HG03354 (cell line): Measurements from ENCODE around the gene SH2D2A.
A peak's percentile ranks its signal among the peaks of the same experiment; 100 is the strongest.

Experiments used
- ATAC-seq: cut with Tn5 transposase; IDR thresholded peaks from one replicate; pipeline ENCODE4 v1.9.1; 2021; ENCODE audit warnings: mild to moderate bottlenecking; ENCODE audit not compliant: unreplicated experiment, poor library complexity, severe bottlenecking

SH2D2A gene

GRCh38 chr1:156832434-156832833, 15.8 kb upstream of the SH2D2A start:
- ATAC-seq, result no peak

DNA sequence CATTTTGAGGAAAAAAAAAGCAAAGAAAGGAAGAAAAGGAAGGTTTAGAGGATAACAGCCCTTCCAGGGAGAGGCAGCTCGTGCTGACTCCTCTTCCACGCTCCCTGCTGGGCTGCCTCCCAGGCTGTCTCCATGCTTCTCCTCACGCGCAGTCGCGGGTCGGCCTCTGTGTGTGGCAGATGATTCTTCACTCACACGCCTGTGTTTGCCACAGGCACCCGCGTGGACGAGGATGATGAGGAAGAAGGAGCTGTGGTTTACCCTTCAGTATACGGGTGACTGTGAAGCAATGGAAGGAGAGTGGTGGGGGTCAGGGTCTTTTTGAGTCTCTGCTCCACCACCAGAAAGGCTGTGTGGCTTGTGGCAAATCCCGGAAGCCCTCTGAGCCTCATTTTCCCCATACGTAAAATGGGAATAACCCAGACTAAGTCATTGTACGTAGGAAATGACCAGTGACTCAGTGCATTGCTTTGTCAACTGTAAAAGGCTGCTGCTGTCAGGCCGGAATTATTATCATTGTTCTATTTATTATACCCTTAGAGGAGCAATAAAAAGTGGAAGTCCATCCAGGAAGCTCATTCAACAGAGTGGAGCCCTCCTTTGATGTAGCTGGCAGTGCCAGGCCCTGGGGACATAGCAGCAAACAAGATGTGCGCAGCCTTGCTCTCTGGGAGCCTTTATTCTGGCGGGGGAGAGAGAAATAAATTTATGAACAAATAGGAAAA, 11.9 kb upstream of the SH2D2A start:
- ATAC-seq, result no peak

- ATAC-seq, result no peak
Measured at GRCh38 chr1:156826630-156827029, 10.0 kb upstream of the SH2D2A start.

DNA sequence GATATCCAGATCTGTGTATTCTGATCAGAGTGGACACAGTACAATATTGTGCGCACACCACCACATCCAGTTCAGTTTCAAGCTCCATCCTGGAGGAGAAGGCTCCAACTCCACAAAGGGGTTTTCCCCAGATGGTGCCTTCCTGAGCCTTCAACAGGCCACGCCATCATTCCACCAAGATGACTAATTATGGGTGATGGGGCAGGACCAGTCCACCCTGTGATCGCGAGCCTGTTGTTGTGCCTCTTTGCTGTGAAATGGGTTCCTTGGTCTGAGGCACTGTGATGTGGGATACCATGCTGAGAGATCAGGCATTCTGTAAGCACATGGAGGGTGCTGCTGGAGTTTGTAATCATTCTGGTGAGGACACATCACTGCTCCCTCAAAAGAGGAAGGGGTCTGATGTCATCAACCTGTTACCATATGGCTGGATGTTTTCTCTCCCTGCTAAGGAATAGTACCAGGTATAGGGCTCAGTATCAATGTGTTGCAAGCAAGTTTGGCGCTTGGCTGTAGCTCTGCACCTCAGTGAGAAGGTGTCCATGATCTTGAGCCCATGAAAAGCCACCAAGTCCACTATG, 6.7 kb upstream of the SH2D2A start:
- no peak for ATAC-seq

GRCh38 chr1:156822680-156823079, 6.0 kb upstream of the SH2D2A start:
- ATAC-seq, result no peak

GRCh38 chr1:156821801-156822200, 5.2 kb upstream of the SH2D2A start:
- no peak for ATAC-seq

- no peak for ATAC-seq
Measured at GRCh38 chr1:156815961-156816422, 656 bp downstream of the SH2D2A start.

DNA sequence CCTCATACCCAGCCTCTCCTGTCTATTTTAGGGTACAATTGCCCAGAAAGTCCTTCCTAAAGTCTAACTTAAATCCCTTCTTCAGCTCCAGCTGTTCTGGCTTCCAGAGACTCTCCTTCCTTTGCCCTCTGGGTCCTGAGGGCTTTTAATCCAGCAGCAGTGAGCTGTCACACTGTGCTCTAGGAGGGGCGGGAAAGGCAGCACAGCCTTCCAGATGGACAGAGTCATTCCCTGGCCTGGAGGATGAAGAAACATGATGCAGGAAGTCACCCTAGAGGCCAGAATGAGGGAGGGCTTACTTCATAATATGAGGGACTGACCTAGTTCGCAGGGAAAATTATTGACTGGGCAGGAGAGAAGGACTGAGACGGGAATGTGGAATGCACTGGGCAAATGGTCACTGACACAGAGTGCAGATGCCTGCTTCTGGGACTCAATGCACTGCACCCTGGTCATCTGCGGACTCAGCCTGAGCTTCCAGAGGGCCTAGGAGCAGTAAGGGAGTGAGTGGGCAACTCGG, 1.3 kb downstream of the SH2D2A start:
- ATAC-seq, result no peak

- no peak for ATAC-seq
Measured at GRCh38 chr1:156814571-156815260, 1.9 kb downstream of the SH2D2A start.

DNA sequence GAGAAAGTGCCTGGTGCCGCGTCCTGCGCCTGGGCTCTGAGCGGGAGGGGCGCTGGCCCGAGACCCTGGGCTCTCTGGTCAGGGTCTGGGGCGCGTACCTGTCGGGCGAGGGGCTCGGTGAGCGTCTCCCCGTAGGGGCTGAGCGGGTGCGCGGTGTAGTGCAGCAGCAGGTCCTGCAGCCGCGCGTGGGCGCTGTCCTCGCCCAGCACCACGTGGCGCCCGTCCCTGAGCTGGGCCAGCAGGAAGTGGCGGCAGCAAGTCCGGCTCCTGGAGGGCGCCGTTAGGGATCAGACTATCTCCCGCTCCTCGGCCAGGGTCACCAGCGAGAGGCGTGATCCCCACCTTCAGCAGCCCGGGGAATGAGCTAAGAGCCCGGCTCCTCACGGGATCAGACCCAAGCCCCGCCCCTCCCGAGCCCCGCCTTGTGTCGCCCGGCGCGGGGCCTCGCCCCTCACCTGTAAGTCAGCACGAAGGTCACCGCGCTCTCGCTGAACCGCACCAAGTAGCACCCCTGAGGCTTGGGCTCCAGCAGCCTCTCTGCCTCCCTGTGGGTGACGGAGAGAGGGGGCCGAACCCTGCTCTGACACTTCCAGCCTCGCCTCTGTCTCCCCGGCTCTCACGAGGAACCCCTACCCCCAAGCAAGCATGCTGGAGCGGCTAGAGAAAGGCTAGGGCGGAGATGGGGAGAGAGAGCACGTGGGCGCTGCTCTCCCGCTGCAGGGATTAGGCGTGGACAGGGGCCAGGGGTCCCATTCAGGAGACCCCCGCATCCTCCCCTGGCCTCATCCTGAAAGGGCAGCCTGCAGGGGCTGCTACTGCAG, 2.7 kb downstream of the SH2D2A start:
- peak; percentile 48 for ATAC-seq

DNA sequence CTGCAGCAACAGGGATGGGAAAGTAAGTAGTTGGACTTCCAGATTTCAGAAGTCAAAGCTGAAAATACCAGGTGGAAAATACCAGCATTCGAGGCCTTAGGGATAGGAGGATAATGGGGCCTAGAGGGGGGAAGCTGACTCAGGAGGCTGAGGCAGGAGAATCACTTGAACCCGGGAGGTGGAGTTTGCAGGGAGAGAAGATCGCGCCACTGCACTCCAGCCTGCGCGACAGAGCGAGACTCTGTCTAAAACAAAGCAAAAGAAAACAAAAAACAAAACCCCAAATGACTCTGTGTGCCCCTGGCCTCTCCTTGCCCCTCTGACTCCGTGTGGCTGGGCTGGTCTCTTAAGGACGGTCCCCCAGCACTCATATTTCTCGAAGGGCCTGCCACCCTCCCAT, 3.4 kb downstream of the SH2D2A start:
- no peak for ATAC-seq

GRCh38 chr1:156812293-156812990, 4.2 kb downstream of the SH2D2A start:
- ATAC-seq, result no peak

DNA sequence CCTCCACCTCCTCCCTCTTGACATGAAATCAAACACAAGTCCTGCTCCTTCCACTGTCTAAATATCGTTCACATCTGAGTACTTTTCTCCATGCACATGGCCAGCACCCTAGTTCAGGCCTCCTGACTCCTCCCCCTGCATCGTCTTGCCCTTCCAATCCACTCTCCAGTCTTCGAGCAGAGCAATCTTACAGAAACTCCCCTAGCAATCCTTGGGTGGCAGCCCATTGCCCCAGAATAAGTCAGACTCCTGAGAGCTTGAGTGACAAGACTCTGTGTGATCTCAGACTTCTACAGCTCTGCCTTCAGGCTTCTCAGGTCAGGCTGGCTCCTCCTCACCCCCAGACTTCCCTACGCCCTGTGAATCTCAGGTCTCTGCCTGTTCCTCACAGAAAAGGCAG, 5.5 kb downstream of the SH2D2A start:
- ATAC-seq, result no peak

DNA sequence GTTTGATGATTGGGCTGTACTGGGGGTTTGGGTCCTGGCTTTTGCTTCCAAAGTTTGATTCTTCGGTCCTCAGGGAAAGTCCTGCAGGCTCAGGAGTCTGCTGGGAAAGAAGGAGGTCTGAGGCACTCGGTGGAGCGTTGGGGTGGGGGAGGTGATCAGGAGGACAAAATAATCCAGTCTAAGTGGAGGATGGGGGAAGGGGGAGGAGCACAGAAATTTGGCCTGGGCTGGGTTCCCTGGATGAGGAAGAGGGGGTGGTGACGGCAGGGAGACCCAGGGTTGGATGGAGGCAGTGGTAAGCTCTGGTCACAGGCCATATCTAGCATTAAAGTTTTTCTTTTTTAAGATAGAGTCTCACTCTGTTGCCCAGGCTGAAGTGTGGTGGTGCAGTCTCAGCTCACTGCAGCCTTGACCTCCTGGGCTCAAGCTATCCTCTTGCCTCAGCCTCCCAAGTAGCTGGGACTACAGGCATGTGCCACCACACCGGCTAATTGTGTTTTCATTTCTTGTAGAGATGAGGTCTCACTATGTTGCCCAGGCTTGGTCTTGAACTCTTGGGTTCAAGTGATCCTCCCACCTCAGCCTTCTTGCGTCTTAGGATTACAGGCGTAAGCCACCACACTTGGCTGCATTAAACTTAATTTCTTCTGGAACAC, 6.8 kb downstream of the SH2D2A start:
- no peak for ATAC-seq

- no peak for ATAC-seq
Measured at GRCh38 chr1:156809281-156809680, 7.4 kb downstream of the SH2D2A start.

GRCh38 chr1:156808186-156809030, 8.2 kb downstream of the SH2D2A start:
- no peak for ATAC-seq

DNA sequence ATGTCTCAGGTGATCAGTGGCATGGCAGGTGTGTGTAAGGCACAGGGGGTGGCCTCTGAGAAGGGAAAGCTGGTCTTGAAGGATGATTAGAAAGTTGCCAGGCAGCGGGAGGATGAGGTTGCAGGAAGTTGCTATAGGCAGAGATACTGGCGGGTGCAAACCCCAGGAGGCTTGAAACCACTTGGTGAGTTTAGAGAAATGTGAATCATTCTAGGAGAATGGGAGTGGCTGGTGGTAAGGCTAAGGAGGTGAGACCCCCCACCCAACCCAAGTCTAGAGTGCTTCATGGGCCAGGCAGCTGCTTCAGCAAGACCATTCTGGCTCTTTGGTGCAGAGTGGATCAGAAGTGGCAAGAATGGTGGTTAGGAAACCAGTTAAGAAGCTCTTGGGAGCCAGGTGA, 9.0 kb downstream of the SH2D2A start:
- ATAC-seq, result no peak
